HepG2 (cell line): ENCODE measurements around the gene CGB5. TPM values are rescaled to one million over a fixed set of nuclear protein-coding genes. Genes with fewer than 3 reads are reported as not detected.

ENCODE experiments used
- GTF3A ChIP-seq: sonication (generic); formaldehyde crosslinking; conservative IDR thresholded peaks from 2 replicates; pipeline ENCODE4 v1.4.0; 2020; ENCODE audit warnings: mild to moderate bottlenecking, missing genetic modification reagents
- HNRNPH1 ChIP-seq: fragments of 200-400 bp; formaldehyde crosslinking; optimal IDR thresholded peaks from 2 replicates; pipeline ENCODE3; 2017; ENCODE audit warnings: mild to moderate bottlenecking, low read depth, low read length
- HOXA7 ChIP-seq: sonication (generic); formaldehyde crosslinking; IDR thresholded peaks from 2 replicates; pipeline ENCODE4 v1.8.1; 2022; ENCODE audit warnings: mild to moderate bottlenecking, missing genetic modification reagents, moderate library complexity
- KAT7 ChIP-seq: IDR thresholded peaks from 2 replicates; pipeline ENCODE4 v1.6.1; 2018; ENCODE audit warnings: borderline replicate concordance, missing compliant biosample characterization
- KDM1A ChIP-seq: IDR thresholded peaks from 2 replicates; pipeline ENCODE4 v1.6.1; 2016; ENCODE audit warnings: missing compliant biosample characterization
- MLXIP ChIP-seq: sonication (generic); formaldehyde crosslinking; IDR thresholded peaks from 2 replicates; pipeline ENCODE4 v1.9.0; 2021; ENCODE audit warnings: missing genetic modification reagents, borderline replicate concordance
- NFKBIZ ChIP-seq: IDR thresholded peaks from 2 replicates; pipeline ENCODE4 v1.6.1; 2018; ENCODE audit warnings: missing genetic modification reagents, missing compliant biosample characterization
- NR1H2 ChIP-seq: sonication (generic); formaldehyde crosslinking; IDR thresholded peaks from 2 replicates; pipeline ENCODE4 v1.8.1; 2022; ENCODE audit warnings: low read depth, missing genetic modification reagents, borderline replicate concordance
- PAWR ChIP-seq: sonication (generic); formaldehyde crosslinking; IDR thresholded peaks from 2 replicates; pipeline ENCODE4 v1.4.0; 2020; ENCODE audit warnings: missing genetic modification reagents, mild to moderate bottlenecking, borderline replicate concordance
- PCBP2 ChIP-seq: fragments of 200-400 bp; formaldehyde crosslinking; optimal IDR thresholded peaks from 2 replicates; pipeline ENCODE3; 2018; ENCODE audit warnings: low read length, low read depth; ENCODE audit not compliant: poor library complexity, severe bottlenecking
- PHF21A ChIP-seq: sonication (generic); formaldehyde crosslinking; IDR thresholded peaks from 2 replicates; pipeline ENCODE4 v1.5.0; 2020; ENCODE audit warnings: mild to moderate bottlenecking, missing genetic modification reagents
- RFX3 ChIP-seq: IDR thresholded peaks from 2 replicates; pipeline ENCODE4 v1.6.1; 2016; ENCODE audit warnings: missing biosample characterization, missing genetic modification reagents
- SIX1 ChIP-seq: sonication (generic); formaldehyde crosslinking; IDR thresholded peaks from 2 replicates; pipeline ENCODE4 v1.4.0; 2020; ENCODE audit warnings: missing genetic modification reagents, borderline replicate concordance
- SRF ChIP-seq: IDR thresholded peaks from 2 replicates; pipeline ENCODE4 v1.6.1; 2011; ENCODE audit warnings: mild to moderate bottlenecking, low read depth, low read length, moderate library complexity
- THAP8 ChIP-seq: sonication (generic); formaldehyde crosslinking; IDR thresholded peaks from 2 replicates; pipeline ENCODE4 v1.5.1; 2020; ENCODE audit warnings: missing genetic modification reagents, mild to moderate bottlenecking, borderline replicate concordance
- ZBTB7B ChIP-seq: sonication (generic); formaldehyde crosslinking; IDR thresholded peaks from 2 replicates; pipeline ENCODE4 v1.4.0; 2020; ENCODE audit warnings: missing genetic modification reagents
- ZFP62 ChIP-seq: sonication (generic); formaldehyde crosslinking; IDR thresholded peaks from 2 replicates; pipeline ENCODE4 v1.4.0; 2020; ENCODE audit warnings: missing genetic modification reagents
- ZFY ChIP-seq: sonication (generic); formaldehyde crosslinking; IDR thresholded peaks from 2 replicates; pipeline ENCODE4 v1.4.0; 2020; ENCODE audit warnings: missing genetic modification reagents
- ZNF12 ChIP-seq: sonication (generic); formaldehyde crosslinking; IDR thresholded peaks from 2 replicates; pipeline ENCODE4 v1.5.0; 2020; ENCODE audit warnings: missing genetic modification reagents
- ZNF232 ChIP-seq: sonication (generic); formaldehyde crosslinking; IDR thresholded peaks from 2 replicates; pipeline ENCODE4 v1.4.0; 2020; ENCODE audit warnings: missing genetic modification reagents, borderline replicate concordance
- ZNF276 ChIP-seq: sonication (generic); formaldehyde crosslinking; IDR thresholded peaks from 2 replicates; pipeline ENCODE4 v1.4.0; 2020; ENCODE audit warnings: mild to moderate bottlenecking, low read depth, missing genetic modification reagents
- ZNF567 ChIP-seq: sonication (generic); formaldehyde crosslinking; IDR thresholded peaks from 2 replicates; pipeline ENCODE4 v1.8.1; 2023; ENCODE audit warnings: mild to moderate bottlenecking, missing genetic modification reagents, borderline replicate concordance
- ZNF775 ChIP-seq: sonication (generic); formaldehyde crosslinking; IDR thresholded peaks from 2 replicates; pipeline ENCODE4 v1.4.0; 2020; ENCODE audit warnings: missing genetic modification reagents, mild to moderate bottlenecking, moderate library complexity, borderline replicate concordance
- polyA plus RNA-seq, 8 experiments: library from polyadenylated mRNA; depleted of rRNA in 3 of 8; stranded (reverse) in 7 of 8; unstranded in 1 of 8; fragments of >200 nt; fragmentation: Illumina TruSeq in 4 of 8; extraction: Trizol in 4 of 8; gene quantifications; 2 replicates each; pipeline versions ENCODE4 v1.2.1 to v1.2.3, GENCODE V29; 2011 to 2016; ENCODE audit warnings: low read depth in 4 of 8, missing spikeins in 1 of 8, mixed read lengths in 1 of 8; ENCODE audit not compliant: insufficient read depth in 1 of 8
- total RNA-seq, 5 experiments: library from RNA; depleted of rRNA; stranded (reverse); fragments of >200 nt; fragmentation: Illumina TruSeq; extraction: Trizol; gene quantifications; 2 replicates each; pipeline ENCODE4 v1.2.3, GENCODE V29; 2016; ENCODE audit warnings: low read depth in 1 of 5
- TF ChIP-seq, protein P1 (sequence below): sonication (generic); formaldehyde crosslinking; IDR thresholded peaks from 2 replicates; pipeline ENCODE4 v1.9.0; 2021; ENCODE audit warnings: missing genetic modification reagents, borderline replicate concordance
- TF ChIP-seq, protein P2 (sequence below): sonication (generic); formaldehyde crosslinking; IDR thresholded peaks from 2 replicates; pipeline ENCODE4 v1.4.0; 2020; ENCODE audit warnings: missing genetic modification reagents

The CGB5 gene
- total and polyA plus RNA-seq, 2 of the 13 experiments (the other 11 are each of a cell fraction or from before 2014, with no cell fraction given), result not detected

DNA sequence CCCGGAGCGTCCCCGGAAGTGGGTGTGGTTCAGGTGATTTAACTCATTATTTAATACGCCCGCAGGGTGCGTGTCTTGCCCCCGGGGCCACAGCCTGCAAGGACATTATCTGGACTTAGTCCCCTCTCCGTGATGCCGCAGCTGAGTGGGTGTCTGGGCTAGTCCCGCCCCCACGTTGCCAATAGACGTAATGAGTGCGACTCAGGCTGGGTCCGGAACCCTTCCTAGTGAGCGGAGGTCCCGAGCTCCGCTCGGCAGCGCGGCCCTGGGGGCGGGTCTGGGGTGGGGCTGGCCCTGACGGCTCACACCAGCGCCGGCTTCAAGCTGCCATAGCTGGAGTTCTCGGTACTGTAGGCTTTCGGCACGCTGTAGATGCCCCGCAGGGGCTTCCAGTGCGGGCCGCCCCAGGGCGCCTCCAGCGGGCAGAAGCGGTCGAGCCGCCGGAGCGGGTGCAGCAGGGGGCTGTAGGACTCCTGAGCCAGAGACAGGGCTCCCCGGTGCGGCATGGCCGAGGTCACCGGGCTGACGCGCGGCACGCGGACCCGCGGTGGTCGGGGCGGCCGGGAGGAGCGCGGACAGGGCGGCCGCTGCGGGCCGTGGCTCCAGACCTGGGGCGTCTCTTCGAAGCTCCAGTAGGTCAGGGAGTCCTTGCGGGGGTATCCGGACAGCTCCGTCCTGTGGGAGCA is 25.8 kb upstream of the CGB5 start (continued):
- TF ChIP-seq ZNF12 (CRISPR knock-in tag), result no peak
- TF ChIP-seq ZFY (CRISPR knock-in tag), result peak; percentile 47; the same call in 1 of the 2 replicates
- TF ChIP-seq, protein P1, sequence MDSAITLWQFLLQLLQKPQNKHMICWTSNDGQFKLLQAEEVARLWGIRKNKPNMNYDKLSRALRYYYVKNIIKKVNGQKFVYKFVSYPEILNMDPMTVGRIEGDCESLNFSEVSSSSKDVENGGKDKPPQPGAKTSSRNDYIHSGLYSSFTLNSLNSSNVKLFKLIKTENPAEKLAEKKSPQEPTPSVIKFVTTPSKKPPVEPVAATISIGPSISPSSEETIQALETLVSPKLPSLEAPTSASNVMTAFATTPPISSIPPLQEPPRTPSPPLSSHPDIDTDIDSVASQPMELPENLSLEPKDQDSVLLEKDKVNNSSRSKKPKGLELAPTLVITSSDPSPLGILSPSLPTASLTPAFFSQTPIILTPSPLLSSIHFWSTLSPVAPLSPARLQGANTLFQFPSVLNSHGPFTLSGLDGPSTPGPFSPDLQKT (CRISPR knock-in tag), result no peak
- no peak for TF ChIP-seq KDM1A (CRISPR knock-in tag)
- no peak for TF ChIP-seq ZNF567 (CRISPR knock-in tag)
- no peak for TF ChIP-seq SRF
- TF ChIP-seq ZNF276 (CRISPR knock-in tag), result no peak
- no peak for TF ChIP-seq ZNF232 (CRISPR knock-in tag)
- TF ChIP-seq ZNF775, result no peak
- no peak for TF ChIP-seq ZFP62 (CRISPR knock-in tag)
- TF ChIP-seq SIX1 (CRISPR knock-in tag), result no peak
- no peak for TF ChIP-seq NR1H2 (CRISPR knock-in tag)
- TF ChIP-seq HOXA7, result no peak
- TF ChIP-seq KAT7 (CRISPR knock-in tag), result no peak
- peak; percentile 36; the same call in 1 of the 2 replicates for TF ChIP-seq ZBTB7B (CRISPR knock-in tag)
- TF ChIP-seq PAWR, result no peak
- TF ChIP-seq, protein P2, sequence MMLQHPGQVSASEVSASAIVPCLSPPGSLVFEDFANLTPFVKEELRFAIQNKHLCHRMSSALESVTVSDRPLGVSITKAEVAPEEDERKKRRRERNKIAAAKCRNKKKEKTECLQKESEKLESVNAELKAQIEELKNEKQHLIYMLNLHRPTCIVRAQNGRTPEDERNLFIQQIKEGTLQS (CRISPR knock-in tag), result no peak
- no peak for TF ChIP-seq HNRNPH1
- TF ChIP-seq NFKBIZ (CRISPR knock-in tag), result no peak
- no peak for TF ChIP-seq THAP8
- no peak for TF ChIP-seq RFX3
- TF ChIP-seq GTF3A (CRISPR knock-in tag), result no peak
- no peak for TF ChIP-seq PHF21A (CRISPR knock-in tag)
- TF ChIP-seq MLXIP (CRISPR knock-in tag), result no peak
- no peak for TF ChIP-seq PCBP2
